Activated T-cell treated with anti-CD3 and anti-CD28 coated beads for 1 hour (primary cell): Measurements from ENCODE around the gene BCORL1.

Experiments
- DNase-seq: peaks from one replicate; pipeline ENCODE4 v3.0.0-alpha.2; 2020; ENCODE audit warnings: low read depth

Gene BCORL1

GRCh38 chrX:130058652-130059051 lies 76.2 kb downstream of the BCORL1 start:
- DNase-seq: no peak

- DNase-seq: peak; percentile 79
Observed at GRCh38 chrX:130060122-130061069, 78.0 kb downstream of the BCORL1 start.

GRCh38 chrX:130066975-130067615 lies 84.7 kb downstream of the BCORL1 start:
- no peak for DNase-seq

- no peak for DNase-seq
Observed at GRCh38 chrX:130071611-130072344, 89.3 kb downstream of the BCORL1 start.

GRCh38 chrX:130072345-130072740 lies 89.9 kb downstream of the BCORL1 start:
- DNase-seq: no peak

GRCh38 chrX:130075777-130076176 lies 93.3 kb downstream of the BCORL1 start:
- no peak for DNase-seq

GRCh38 chrX:130079824-130080406 lies 97.5 kb downstream of the BCORL1 start:
- peak; percentile 48 for DNase-seq

GRCh38 chrX:130080791-130081367 lies 98.4 kb downstream of the BCORL1 start:
- DNase-seq: no peak

- DNase-seq: no peak
Observed at GRCh38 chrX:130081421-130082045, 99.1 kb downstream of the BCORL1 start.

GRCh38 chrX:130082244-130083106 lies 100.0 kb downstream of the BCORL1 start:
- DNase-seq: peak; percentile 29

GRCh38 chrX:130083107-130083490 lies 100.7 kb downstream of the BCORL1 start:
- no peak for DNase-seq

- DNase-seq: no peak
Observed at GRCh38 chrX:130083656-130084382, 101.4 kb downstream of the BCORL1 start.

GRCh38 chrX:130084631-130085237 lies 102.3 kb downstream of the BCORL1 start:
- DNase-seq: no peak

GRCh38 chrX:130085551-130086446 lies 103.4 kb downstream of the BCORL1 start:
- DNase-seq: no peak

GRCh38 chrX:130086447-130087206 lies 104.2 kb downstream of the BCORL1 start:
- peak; percentile 46 for DNase-seq

GRCh38 chrX:130090364-130090763 lies 107.9 kb downstream of the BCORL1 start:
- DNase-seq: no peak

GRCh38 chrX:130091980-130092522 lies 109.6 kb downstream of the BCORL1 start:
- DNase-seq: peak; percentile 62
